GM21619 (cell line): ENCODE measurements around the gene GAB2.
A peak's percentile ranks its signal among the peaks of the same experiment; 100 is the strongest.
"Not testable (repeated sequence)": the region's sequence is repeated elsewhere in the genome, so short reads cannot be mapped to it uniquely, and the experiment has no call there.

Experiments used
- ATAC-seq: cut with Tn5 transposase; IDR thresholded peaks from one replicate; pipeline ENCODE4 v1.9.1; 2021; ENCODE audit not compliant: unreplicated experiment

Gene GAB2

DNA sequence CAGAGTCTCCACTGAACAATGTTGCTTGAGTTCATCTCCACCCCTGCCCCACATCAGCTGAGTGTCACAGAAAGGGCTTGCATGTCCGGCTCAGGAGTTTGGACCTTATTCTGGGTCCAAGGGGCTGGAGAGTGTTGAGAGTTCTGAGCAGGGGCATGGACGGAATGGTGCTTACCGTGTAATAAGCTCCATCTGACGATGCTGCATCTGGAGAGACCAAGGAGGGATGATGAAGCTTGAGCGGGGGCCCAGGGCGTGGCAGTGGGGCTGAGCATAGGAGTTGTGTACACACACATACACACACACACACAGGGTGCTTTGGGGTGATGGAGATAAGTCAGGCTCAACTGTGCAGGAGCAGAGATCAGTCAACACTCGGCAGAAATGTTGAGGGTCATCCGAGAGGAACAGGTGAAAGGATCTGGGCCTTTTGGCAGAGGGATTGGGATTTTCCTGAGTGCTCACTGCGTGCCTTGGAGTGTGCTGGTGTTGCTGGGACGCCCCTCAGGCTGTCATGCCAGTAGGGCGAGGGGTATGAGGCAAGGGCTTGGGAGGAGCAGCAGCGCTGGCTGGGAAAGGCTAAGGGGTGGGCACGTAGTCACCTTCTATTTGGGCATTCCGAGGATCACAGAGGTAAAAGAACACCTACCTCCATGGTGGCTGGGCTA lies 226.6 kb downstream of the GAB2 start:
- no peak for ATAC-seq

DNA sequence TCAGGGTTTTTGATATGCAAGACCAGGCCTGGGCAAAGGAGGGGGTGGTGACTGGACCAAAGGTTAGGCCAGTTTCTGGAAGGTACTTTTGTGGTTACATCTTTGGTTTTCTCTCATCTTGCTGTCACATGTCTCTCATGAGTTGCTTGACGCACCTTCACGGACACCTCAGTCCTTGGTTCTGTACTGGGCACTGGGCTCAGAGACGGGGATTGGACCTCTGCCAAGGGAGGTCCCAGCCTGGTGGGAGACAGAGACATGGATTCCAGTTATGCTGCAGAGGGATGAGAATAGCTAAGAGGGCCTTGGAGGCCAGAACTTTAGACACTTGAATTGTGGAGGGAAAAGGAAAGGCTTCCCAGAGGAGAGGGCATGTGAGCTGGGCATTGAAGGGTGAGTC lies 227.2 kb downstream of the GAB2 start:
- ATAC-seq = no peak

DNA sequence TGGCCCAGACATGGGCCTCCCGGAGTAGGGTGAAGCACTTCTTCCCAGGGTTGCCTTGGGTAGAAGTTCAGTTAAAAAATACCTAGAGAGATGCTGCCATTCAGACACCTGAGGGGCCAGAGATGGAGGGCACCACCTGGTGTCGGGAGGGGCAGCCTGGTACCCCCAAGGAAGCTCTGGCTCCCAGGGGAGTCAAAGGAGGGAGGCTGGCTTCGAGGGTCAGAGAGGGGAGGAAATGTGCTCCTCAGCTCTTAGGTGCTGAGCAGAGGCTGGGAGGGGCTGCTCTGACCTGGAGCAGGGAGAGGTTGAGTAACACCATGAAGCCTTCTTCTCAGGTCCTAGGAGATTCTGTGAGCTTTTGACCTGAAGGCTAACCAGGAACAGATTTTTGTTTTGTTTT lies 227.8 kb downstream of the GAB2 start:
- ATAC-seq = no peak

DNA sequence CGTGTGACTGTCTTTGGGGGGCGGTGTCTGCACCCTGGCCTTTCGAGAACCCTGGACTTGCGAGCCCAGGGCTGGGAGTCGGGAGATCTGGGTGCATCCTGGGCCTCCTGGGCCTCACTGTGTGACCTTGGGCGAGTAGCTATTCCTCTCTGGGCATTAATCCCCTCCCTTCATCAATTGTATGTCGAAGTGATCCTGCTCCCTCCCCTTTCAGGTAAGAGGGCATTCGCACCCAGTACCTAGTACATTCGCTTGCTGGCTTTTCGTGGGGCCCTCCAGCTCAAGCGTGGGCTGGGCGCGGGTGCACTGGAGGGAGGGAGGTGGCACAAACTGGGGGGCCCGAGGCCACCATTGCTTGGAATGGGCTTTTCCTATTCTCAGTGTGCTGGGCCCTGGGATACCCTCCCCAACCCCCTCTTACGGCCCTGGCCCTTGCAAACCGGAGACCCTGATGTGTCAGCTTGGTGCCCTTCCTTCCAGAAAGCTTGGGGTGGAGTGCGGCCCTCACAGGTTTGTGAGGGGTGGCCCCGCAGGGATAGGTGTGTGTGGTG lies 228.4 kb downstream of the GAB2 start:
- no peak for ATAC-seq

DNA sequence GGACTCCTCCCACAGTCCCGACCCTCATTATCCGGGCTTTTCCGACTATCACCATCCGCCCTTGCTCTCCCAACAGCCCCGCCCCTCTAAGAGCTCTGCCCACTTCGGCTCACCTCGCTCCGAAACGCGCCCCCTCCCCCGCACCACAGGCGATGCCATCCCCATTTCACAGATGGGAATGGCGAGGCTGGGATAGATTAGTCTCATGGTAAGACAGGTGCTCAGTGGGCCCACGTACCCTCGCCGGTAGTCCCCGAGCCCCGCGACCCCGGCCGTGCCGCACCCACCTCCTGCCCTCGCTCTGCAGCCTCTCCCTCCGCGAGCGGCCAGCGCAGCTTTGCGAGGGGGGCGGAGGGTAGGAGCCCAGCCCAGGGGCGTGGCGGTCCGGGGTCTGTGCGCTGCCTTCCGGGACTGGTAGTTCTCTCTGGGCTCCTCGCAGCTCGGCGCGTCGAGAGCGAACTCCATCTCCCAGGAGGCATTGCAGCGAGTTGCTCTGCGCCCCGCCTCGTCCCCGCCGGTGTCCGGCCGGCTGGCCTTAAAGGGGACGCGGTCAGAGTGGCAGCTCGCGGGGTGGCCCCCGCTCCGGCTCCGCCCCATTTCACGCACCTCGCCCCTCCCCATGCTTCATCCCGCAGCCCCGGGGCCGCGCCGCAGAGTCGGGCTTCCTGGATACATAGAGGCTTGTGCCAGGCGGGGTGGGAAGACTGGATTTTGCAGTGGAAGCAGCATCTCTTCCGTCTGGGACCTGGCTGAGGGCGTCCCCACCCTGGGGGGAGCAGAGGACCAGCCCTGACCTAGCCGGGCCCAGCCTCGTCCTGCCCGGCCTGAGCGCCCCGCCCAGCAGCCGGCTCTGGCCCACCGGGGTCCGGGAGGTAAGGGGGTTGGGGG lies 229.1 kb downstream of the GAB2 start, which contains the start of the genes KCTD21 and USP35:
TSS of gene KCTD21 (minus strand) at position 341 of the 888 bp plus-strand sequence. CDS start 14,072 bp downstream, outside the sequence.
TSS of gene USP35 (plus strand) at position 634 of the 888 bp plus-strand sequence. CDS start 7,327 bp downstream, outside the sequence.
- ATAC-seq = peak; percentile 96

DNA sequence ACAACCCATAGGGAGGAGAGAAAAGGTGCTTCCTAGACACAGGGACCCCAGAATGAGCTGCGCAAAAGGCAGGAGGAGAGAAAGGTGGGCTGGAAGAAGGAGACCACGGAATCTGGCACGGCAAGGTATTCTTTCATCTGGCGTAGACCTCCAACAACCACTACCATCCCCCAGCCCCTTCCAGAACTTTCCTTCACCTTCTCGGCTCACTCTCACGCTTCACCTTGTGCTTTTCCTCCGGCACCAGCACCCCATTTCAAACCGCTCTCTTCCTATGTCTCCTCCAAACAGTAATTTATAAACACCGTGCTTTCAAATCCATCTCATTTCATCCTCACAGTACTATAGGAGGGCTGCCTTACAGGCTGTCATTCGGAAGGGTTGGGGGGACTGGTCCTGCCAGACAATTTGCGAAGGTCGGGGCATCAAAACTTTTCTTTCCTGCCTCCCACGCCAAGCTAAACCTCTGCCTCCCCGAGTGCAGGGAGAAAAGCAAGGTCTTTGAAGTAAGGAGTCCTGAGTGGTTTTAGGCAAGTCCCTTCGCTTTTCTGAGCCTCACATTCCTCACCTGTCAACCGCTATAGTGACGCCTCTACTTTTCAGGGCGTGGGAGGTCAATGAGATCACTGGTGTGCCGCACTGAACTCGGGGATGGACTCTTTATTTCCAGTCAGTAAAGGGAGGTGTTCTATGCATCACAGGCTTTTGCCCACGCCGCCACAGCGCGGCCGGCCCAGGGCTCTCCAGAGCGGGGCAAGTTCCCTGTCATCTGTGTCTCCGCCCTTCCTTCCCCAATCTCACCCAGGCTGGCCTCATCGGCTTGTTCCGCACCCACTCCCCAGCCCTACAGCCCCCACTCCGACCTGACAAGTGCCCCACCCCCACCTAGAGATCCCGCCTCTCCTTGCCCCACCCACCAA lies 230.0 kb downstream of the GAB2 start:
- peak; percentile 5 for ATAC-seq

DNA sequence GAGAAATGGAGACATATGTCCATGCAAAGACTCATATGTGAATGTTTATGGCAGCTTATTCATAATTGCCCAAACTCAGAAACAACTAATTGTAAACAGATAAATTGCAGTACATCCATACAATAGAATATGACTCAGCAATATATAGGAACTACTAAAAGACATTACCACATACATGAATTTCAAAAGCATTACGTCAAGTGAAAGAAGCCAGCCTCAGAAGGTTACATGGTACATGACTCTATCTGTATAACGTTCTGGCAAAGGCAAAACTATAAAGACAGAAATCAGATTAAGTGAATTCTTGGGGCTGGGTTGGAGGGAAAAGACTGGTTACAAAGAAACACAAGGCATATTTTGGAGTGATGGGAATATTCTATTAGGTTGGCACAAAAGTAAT lies 236.4 kb downstream of the GAB2 start:
- ATAC-seq = no peak

DNA sequence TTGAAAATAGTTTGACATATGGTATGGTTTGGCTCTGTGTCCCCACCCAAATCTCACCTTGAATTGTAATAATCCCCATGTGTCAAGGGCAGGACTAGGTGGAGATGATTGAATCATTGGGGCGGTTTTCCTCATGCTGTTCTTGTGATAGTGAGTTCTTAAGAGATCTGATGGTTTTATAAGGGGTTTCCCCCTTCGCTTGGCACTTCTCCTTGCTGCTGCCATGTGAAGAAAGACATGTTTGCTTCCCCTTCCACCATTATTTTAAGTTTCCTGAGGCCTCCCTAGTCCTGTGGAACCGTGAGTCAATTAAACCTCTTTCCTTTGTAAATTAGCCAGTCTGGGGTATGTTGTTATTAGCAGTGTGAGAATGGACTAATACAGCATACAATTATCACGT lies 236.9 kb downstream of the GAB2 start:
- ATAC-seq = no peak

DNA sequence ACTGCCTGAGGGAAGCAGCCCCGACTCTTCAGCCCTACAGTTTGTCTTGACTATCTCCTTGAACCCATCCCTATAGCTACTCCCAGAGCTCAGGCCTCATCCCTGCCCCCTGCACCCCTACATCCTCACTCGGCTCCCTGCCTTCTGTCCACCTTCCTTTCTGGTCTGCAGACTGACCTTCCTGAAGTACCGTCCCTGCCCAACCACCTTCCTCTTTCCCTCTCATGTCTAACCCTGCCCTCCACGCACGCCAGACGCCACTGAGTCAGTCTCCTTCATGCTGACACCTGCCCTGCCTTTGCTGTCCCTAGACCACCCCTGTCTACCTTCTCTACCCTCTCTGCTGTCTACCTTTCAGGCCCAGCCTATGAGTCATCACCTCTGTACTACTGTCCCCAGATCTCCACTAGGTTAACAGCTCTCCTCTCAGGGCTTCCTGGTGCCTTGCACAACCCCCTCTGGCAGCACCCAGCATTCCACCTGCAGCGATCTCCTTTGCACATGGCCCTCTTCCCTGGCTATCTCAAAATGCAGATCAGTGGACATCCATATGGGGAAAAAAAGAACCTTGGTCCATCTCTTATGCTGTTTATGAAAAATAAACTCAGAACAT lies 238.1 kb downstream of the GAB2 start:
- no peak for ATAC-seq

DNA sequence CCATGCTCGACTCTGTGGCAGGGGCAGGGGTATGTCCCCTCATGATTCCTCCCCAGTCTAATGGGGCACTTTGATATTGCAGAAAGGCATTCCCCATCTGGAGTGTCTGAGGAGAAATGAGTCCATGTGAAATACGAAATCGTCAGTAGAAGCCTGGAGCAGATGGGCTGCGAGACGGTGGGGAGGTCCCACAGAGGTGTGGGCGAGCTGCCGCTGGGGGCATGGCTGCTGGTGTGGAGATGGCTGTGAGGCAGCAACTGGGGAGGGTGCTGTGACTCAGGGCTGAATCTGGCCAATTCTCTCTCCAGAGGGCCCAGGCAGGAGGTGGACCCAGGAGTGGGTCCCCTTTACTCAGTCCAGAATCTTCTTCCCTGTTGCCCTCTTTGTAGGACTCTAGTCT lies 240.4 kb downstream of the GAB2 start:
- no peak for ATAC-seq

DNA sequence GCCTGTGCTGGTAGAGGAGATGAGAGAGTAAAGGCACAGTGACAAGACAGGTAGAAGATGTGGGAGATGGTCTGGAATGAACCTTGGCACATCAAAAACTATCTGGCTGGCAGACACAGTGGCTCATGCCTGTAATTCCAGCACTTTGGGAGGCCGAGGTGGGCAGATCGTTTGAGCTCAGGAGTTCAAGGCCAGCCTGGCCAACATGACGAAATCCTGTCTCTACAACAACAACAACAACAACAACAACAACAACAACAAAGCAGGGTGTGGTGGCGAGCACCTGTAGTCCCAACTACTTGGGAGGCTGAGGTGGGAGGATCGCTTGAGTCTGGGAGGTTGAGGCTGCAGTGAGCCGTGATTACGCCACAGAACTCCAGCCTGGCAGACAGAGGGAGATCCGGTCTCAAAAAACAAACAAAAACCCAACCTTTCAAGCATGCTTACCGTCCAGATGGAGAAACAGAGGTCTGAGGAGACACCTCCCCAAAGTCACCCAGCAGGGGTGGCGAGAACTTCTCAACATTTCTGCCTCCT lies 240.9 kb downstream of the GAB2 start:
- ATAC-seq = no peak

DNA sequence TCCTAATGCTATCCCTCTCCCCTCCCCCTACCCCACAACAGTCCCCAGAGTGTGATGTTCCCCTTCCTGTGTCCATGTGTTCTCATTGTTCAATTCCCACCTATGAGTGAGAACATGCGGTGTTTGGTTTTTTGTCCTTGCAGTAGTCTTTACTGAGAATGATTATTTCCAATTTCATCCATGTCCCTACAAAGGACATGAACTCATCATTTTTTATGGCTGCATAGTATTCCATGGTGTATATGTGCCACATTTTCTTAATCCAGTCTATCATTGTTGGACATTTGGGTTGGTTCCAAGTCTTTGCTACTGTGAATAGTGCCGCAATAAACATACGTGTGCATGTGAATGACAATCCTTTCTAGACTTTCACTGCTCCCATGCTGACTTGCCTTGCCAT lies 241.8 kb downstream of the GAB2 start:
- not testable (repeated sequence) for ATAC-seq

DNA sequence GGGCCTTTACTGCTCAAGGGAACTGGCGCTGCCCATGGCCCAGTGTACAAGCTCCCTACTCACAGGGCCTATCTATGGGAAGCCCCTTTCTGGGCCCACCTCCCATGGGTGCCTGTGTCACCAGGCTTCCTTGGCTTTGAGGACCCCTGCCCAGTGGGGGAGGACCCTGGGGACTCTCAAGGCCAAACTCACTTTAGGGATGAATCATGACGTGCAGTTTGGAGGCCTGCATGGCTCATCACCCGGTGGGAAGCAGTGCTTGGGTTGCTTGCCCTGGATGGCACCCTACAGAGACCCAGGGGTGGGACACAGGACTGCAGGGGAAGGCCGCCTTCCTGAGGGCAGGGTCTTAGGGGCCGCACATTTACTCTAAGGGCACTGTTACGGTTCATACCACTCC lies 245.7 kb downstream of the GAB2 start:
- ATAC-seq = no peak

DNA sequence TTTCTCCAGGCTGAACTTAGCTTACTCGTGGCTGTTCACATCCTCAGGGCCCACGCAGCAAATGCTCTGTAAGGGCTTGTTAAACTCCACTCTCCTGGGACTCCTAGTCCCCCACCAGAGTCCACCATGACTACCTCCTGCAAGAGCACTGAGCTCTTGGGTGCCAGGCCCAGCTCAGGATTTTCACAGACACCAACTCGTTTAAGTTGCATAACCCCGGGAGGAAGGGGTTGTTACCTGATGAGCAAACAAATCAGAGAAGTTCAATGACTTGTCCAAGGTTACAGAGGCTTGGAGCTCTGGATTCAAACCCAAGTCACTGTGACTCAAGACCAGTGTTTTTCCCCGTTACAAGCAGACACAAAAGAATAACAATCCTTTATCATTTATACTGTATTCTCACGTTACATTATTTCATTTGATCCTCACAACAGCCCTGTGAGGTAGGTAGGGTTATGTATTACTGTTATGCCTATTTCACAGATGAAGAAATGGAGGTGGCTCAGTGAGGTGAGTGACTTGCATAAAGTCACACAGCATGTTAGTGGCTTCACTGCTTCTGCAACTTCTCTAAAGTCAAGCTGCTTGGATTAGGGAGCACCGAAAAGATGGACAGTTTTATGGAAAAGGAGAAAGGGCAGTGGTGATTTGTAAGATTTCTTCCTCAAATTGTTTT lies 246.6 kb downstream of the GAB2 start:
- ATAC-seq = no peak

DNA sequence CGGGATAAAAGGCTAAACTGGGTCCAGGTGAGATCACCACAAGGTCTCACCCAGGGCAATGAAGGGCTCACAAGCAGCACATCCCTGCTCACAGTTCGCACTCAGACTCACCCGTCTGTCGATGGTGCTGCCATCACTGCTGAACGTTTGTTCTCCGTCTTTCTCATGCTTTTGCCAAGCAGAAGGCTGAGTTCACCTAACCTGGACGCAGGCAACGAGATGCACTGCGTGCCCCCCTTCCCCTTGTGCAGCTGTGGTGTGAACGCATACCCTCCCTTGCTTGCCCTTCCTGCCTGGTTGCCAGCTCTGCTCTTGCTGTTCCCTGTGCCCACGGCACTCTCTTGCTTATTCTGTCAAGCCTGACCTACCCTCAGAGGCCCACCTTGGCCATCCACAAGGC lies 247.2 kb downstream of the GAB2 start:
- no peak for ATAC-seq

DNA sequence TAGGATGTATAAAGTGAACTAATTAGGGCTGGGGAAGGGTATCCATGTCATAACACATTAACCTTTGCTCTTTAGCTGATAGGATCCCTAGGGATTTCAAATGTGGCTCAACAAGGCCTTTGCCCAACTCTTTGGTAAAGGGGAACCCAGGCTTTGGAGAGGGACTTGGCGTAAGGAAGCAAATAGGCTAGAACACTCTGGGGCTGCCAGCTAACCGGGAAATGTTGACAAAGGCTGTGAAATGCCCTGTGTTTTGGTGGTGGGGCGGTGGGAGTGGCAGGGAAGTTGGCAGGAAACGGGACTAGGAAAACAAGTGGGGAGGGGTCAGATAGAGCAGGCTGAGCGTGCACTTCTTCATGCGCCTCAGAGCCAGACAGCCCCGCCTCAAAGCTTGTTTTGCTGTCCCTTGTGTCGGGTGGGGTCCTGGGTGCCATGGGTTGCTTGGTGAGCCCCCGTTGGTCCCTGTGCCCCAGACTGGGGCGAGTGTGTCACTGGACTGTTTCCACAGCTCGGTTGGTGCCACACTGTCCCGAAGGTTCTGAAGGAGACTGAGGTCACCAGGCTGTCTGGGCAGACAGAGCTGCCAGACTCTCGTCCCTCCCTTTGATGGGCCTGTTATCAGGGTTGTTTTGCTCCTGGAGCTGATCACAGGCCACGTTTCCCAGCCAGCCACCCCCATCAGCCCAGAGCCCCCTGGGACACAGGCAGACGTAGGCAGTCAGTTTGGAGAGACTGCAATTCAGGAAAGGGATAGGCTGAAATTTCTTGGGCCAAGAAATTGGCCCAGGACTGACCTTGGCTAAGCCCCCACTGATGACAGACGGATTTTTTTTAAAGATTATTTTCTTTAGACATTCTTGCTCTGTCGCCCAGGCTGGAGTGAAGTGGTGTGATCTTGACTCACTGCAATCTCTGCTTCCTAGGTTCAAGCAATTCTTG lies 248.8 kb downstream of the GAB2 start:
- ATAC-seq = no peak

DNA sequence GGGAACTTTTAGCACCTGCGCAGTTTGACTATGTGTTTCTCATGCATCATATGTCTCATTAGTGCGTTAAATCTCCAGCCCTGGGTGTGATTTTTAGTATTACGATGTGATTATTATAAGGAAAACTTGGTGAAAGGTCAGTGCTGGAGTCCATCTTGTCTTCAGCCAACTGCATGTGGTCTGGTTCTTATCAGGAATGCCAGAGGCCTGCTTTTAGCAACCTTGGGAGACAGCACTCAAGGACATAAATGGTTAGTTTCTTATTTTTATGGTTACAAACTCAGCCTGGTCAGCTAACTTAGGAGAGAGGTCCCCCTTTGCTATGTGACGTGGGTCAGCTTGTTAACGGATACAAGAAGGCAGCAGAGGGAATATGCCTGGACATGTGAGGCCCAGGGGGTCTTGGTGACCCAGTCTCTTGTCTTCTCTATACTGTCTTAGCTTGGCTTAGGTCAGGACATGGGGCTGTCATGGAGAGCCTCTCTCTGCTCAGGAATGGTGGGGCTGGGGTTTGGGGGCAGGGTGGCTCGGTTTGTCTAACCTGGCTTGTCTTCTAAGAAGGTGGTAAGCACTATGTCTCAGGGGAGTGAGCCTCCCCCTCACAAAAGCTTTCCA lies 250.7 kb downstream of the GAB2 start:
- no peak for ATAC-seq
